Epithelial cell of esophagus (primary cell): ENCODE data around the gene SNTB2.
A peak's percentile ranks its signal among the peaks of the same experiment; 100 is the strongest.
"Not testable (repeated sequence)": the region's sequence is repeated elsewhere in the genome, so short reads cannot be mapped to it uniquely, and the experiment has no call there.

Experiments
- DNase-seq: peaks from one replicate; pipeline ENCODE4 v3.0.0; 2010; ENCODE audit warnings: low read depth
- H3K4me3 ChIP-seq: 2 replicates; pipeline ENCODE4 v1.5.1; 2011; ENCODE audit warnings: mild to moderate bottlenecking, low read length, control low read depth
- CTCF ChIP-seq: IDR thresholded peaks from 2 replicates; pipeline ENCODE4 v1.5.1; 2011; ENCODE audit warnings: low read depth, mild to moderate bottlenecking, low read length, control low read depth, inconsistent platforms; ENCODE audit not compliant: insufficient read depth; ENCODE audit errors: missing control alignments

Gene SNTB2

GRCh38 chr16:69243479-69243878 lies 56.5 kb downstream of the SNTB2 start:
- H3K4me3 ChIP-seq: no peak overlapping the region
- no peak for DNase-seq
- no peak for TF ChIP-seq CTCF

- H3K4me3 ChIP-seq: no peak overlapping the region
- TF ChIP-seq CTCF: no peak
Measured at GRCh38 chr16:69244336-69244735, 57.4 kb downstream of the SNTB2 start.

GRCh38 chr16:69250081-69250480 lies 63.1 kb downstream of the SNTB2 start:
- no peak for TF ChIP-seq CTCF
- no peak overlapping the region for H3K4me3 ChIP-seq
- DNase-seq: no peak

More at GRCh38 chr16:69244336-69244735, 57.4 kb downstream of the SNTB2 start:
- peak; percentile 21 for DNase-seq

GRCh38 chr16:69253870-69254341 lies 66.9 kb downstream of the SNTB2 start:
- TF ChIP-seq CTCF: no peak
- H3K4me3 ChIP-seq: no peak overlapping the region
- DNase-seq: no peak

- DNase-seq: not testable (repeated sequence)
Measured at GRCh38 chr16:69259428-69259764, 72.4 kb downstream of the SNTB2 start.

GRCh38 chr16:69260019-69260418 lies 73.1 kb downstream of the SNTB2 start:
- DNase-seq: no peak
- H3K4me3 ChIP-seq: no peak overlapping the region
- TF ChIP-seq CTCF: peak; percentile 13

More at GRCh38 chr16:69259428-69259764, 72.4 kb downstream of the SNTB2 start:
- H3K4me3 ChIP-seq: not testable (repeated sequence)

- no peak overlapping the region for H3K4me3 ChIP-seq
- no peak for DNase-seq
- no peak for TF ChIP-seq CTCF
Measured at GRCh38 chr16:69260506-69260905, 73.5 kb downstream of the SNTB2 start.
